Ascending aorta (tissue), 2 donors: Measurements from ENCODE around the gene RAPGEF2. TPM values are rescaled to one million over a fixed set of nuclear protein-coding genes. Genes with fewer than 3 reads are reported as not detected.

Source experiments
- DNase-seq, 2 donors: peaks; one replicate each; pipeline ENCODE4 v3.0.0-alpha.2; 2019; ENCODE audit warnings: low spot score in 2 of 2
- H3K27ac ChIP-seq, 2 donors: fragments of 200-600 bp; sonication (generic); one replicate each; pipeline ENCODE4 v1.5.1; 2016 to 2017; ENCODE audit warnings: mild to moderate bottlenecking in 1 of 2
- H3K27me3 ChIP-seq: fragments of 200-600 bp; sonication (generic); one replicate; pipeline ENCODE4 v1.5.1; 2017
- H3K36me3 ChIP-seq, 2 donors: fragments of 200-600 bp; sonication (generic); one replicate each; pipeline ENCODE4 v1.5.1; 2016
- H3K4me1 ChIP-seq, 2 donors: fragments of 200-600 bp; sonication (generic); one replicate each; pipeline ENCODE4 v1.5.1; 2016 to 2017; ENCODE audit warnings: mild to moderate bottlenecking in 1 of 2
- H3K4me3 ChIP-seq, 2 donors: fragments of 200-600 bp; sonication (generic); one replicate each; pipeline ENCODE4 v1.5.1; 2016 to 2017; ENCODE audit warnings: mild to moderate bottlenecking in 1 of 2
- H3K9me3 ChIP-seq, 2 donors: fragments of 200-600 bp; sonication (generic); one replicate each; pipeline ENCODE4 v1.5.1; 2016
- intact Hi-C: fragments of 100-400 bp; cut with DNase I; formaldehyde crosslinking; loops from one replicate; pipeline ENCODE4 v1.15.1; 2023
- total RNA-seq: library from RNA; depleted of rRNA; stranded (reverse); fragments of >200 nt; gene quantifications from one replicate; pipeline ENCODE4 v1.1.0, GENCODE V29; 2016
- TF ChIP-seq, protein P1 (sequence below), 3 experiments: fragments of 200-600 bp in 2 of 3; fragments of 450-650 bp in 1 of 3; sonication (generic) in 2 of 3; IDR thresholded peaks; one replicate each; pipeline ENCODE4 v1.5.1; 2016 to 2019; ENCODE audit warnings: antibody characterized with exemption in 3 of 3, mild to moderate bottlenecking in 1 of 3, moderate library complexity in 1 of 3

The RAPGEF2 gene
- total RNA-seq, 1 donor from 2014 or later: 65.7 TPM

DNA sequence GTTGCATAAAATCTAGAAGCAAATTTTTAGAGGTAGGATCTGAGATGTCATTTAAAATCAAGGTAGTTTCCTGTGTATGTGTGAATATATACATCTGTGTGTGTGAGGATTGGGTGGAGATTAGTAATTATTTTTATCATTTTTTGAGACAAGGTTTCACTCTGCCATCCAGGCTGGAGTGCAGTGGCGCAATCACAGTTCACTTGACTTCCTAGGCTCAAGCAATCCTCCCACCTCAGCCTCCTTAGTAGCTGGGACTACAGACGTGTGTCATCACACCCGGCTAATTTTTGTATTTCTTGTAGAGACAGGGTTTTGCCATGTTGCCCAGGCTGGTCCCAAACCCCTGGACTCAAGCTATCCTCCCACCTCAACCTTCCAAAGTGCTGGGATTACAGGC is 188.3 kb downstream of the RAPGEF2 start:
- Histone ChIP-seq H3K27me3 (no peaks in the 10 kb centered on the region), H3K4me3 (no peak overlapping the region), H3K9me3 (no peaks in the 10 kb centered on the region), H3K4me1 (no peaks in the 10 kb centered on the region), H3K27ac (no peak overlapping the region), H3K36me3 (no peaks in the 10 kb centered on the region)
- intact Hi-C loops: no loop called here
- TF ChIP-seq, protein P1, sequence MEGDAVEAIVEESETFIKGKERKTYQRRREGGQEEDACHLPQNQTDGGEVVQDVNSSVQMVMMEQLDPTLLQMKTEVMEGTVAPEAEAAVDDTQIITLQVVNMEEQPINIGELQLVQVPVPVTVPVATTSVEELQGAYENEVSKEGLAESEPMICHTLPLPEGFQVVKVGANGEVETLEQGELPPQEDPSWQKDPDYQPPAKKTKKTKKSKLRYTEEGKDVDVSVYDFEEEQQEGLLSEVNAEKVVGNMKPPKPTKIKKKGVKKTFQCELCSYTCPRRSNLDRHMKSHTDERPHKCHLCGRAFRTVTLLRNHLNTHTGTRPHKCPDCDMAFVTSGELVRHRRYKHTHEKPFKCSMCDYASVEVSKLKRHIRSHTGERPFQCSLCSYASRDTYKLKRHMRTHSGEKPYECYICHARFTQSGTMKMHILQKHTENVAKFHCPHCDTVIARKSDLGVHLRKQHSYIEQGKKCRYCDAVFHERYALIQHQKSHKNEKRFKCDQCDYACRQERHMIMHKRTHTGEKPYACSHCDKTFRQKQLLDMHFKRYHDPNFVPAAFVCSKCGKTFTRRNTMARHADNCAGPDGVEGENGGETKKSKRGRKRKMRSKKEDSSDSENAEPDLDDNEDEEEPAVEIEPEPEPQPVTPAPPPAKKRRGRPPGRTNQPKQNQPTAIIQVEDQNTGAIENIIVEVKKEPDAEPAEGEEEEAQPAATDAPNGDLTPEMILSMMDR (IDR thresholded peaks at IDR 0.05): no peak
- no peak for DNase-seq

DNA sequence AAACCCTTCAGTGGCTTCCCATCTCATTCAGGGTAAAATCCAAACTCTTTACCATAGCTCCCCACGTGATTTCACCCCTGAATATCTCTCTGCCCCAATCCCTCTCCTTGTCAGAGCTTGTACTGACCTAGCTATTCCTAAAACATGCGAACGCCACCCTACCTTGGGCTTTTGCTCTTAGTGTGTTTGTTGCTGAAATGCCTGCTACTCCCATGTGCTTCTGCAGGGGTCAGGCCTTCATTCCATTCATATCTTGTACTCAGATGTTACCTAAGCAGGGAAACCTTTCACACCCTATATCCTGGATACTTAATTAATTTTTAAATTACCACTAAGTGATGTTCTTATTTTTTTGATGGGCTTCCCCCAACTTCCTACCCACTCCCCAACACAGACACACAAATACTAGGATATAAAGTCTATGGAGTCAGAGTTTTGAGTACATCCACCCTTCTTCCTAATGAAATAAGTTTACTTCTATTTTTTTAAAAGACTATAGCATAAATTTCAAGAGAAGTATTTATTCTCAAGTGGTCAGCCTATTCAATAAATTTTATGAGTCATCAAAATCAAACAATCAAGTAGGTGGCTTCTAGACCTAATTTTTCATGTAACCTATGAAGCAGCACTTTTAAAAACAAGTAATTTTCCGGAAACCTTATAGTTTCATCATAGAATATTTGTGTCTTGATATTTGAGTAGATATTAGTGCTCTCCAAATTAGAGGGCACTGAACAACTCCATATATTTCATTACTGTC is 189.4 kb downstream of the RAPGEF2 start:
- no peak overlapping the region for H3K27ac ChIP-seq
- H3K4me3 ChIP-seq: no peak overlapping the region
- intact Hi-C loops: no loop called here
- H3K9me3 ChIP-seq: no peaks in the 10 kb centered on the region
- TF ChIP-seq, protein P1 (IDR thresholded peaks at IDR 0.05): no peak
- DNase-seq: no peak
- no peaks in the 10 kb centered on the region for H3K4me1 ChIP-seq
- no peaks in the 10 kb centered on the region for H3K27me3 ChIP-seq
- no peaks in the 10 kb centered on the region for H3K36me3 ChIP-seq

DNA sequence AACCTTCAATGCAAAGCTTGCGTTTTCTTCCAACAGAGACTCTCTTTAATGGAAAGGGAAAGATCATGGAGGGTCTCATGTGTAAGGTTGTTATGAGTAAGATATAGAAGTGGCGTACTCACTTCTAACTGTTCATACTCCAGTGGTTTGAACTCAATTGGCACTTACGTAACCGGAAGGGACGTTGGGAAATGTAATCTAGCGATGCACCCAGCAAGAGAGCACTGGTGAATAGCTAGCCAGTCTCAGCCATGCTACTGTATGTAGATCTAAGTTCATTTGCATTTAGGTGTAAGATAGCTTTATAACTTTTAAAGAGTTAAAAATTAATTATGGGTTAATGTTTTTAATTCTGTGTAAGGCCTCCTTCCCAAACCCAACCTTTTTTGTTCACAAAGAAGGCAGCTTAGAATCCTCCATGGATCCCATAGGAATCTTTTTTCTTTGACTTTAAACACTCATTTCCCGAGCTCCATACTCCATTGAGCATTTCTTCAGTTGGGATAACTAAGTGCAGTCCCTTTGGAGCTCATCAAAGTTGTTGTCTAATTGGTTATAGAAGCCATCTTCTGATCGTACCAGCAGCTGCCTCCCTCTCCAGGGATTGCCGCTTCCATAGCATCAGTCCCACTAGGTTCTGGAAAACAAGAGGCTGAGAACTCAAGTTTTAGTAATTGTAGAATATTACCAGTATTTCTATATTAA is 191.1 kb downstream of the RAPGEF2 start:
- H3K4me1 ChIP-seq: no peaks in the 10 kb centered on the region
- H3K27me3 ChIP-seq: no peaks in the 10 kb centered on the region
- intact Hi-C loops: no loop called here

DNA sequence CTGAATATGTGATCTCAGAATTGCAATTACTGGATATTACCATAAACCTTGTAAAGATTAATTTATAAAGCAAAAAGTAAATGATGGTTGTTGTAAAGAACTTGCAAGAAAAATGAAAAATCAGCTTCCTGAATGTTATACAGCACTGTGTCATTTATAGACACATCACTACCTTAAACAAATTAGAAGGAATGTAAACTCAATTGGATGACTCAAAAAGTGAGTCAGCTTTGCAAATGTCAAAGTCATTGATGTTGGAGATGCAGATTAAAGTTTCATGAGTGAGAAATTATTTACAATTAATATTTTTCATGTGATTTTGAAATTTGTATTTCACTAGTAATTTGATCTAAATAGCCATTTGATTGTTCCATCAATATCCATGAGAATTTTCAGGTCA is 193.2 kb downstream of the RAPGEF2 start:
- no peaks in the 10 kb centered on the region for H3K4me1 ChIP-seq

More for the DNA sequence above, 191.1 kb downstream of the RAPGEF2 start:
- Histone ChIP-seq H3K27ac (no peak overlapping the region), H3K9me3 (no peaks in the 10 kb centered on the region), H3K4me3 (no peak overlapping the region), H3K36me3 (no peaks in the 10 kb centered on the region)
- TF ChIP-seq, protein P1 (IDR thresholded peaks at IDR 0.05): no peak
- DNase-seq: no peak

DNA sequence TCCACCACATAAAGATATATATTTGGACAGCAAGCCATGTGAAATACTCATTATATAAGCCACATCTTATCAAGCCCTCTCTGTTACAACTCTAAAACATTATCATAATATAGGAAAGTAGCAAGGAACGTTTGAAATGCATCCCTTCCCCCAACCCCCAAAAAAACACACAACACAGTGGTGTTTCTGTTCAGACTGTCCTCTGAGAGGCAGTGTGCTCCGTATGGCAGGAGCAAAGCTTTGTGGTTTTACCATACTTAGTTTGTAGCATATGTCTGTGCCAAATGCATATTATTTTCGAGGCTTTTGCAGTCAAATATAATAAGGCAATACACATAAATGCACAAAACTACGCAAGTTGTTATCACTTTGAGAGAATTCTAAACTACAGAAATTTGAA is 194.2 kb downstream of the RAPGEF2 start:
- Histone ChIP-seq H3K4me1 (no peaks in the 10 kb centered on the region), H3K27ac (no peak overlapping the region), H3K36me3 (no peaks in the 10 kb centered on the region), H3K27me3 (no peaks in the 10 kb centered on the region), H3K4me3 (no peak overlapping the region), H3K9me3 (no peaks in the 10 kb centered on the region)
- no peak for DNase-seq
- intact Hi-C loops: no loop called here
- TF ChIP-seq, protein P1 (IDR thresholded peaks at IDR 0.05): no peak

More for the DNA sequence above, 193.2 kb downstream of the RAPGEF2 start:
- H3K27ac ChIP-seq: no peak overlapping the region
- no peaks in the 10 kb centered on the region for H3K36me3 ChIP-seq
- DNase-seq: no peak
- H3K27me3 ChIP-seq: no peaks in the 10 kb centered on the region
- intact Hi-C loops: no loop called here
- H3K9me3 ChIP-seq: no peaks in the 10 kb centered on the region
- TF ChIP-seq, protein P1 (IDR thresholded peaks at IDR 0.05): no peak
- H3K4me3 ChIP-seq: no peak overlapping the region
